ENCODE results near the gene ZC2HC1C. TPM values are rescaled to one million over a fixed set of nuclear protein-coding genes. Genes with fewer than 3 reads are reported as not detected.

Gene ZC2HC1C
- total RNA-seq, 1 experiment from 2014 or later: 5.2 TPM

GRCh38 chr14:75063491-75064204 lies 5.8 kb upstream of the ZC2HC1C start, which contains the start of gene ACYP1:
Gene ACYP1, minus strand, starts transcription at chr14:75064024. Its CDS starts 471 bp downstream, at chr14:75063553.
- no TSS peak for BruUV-seq (replicated peaks)
- intact Hi-C loops (cut with micrococcal nuclease; ENCODE audit: unreplicated experiment) (no loop called here), in situ Hi-C loops (cut with HindIII; ENCODE audit: low pct_unique_long_range_greater_than_20kb, low sequenced_read_pairs) (no loop called here)
- ChIA-PET POLR2A (interaction anchor here (0.6 to 0.7 kb wide), 3 partner anchors 156 to 441 kb away, joined by 3 to 10 read pairs (median 3); no protein-coding TSS in a partner anchor), CTCF (no interaction called here)
- Histone ChIP-seq H3K27me3 (ENCODE audit: control insufficient read depth, insufficient read depth, low read length) (no peaks in the 10 kb centered on the region), H3K36me3 (ENCODE audit: control insufficient read depth, insufficient read depth, low read length) (peaks cover 2% of the 10 kb centered on the region), H3K4me3 (ENCODE audit: low read depth in 2 of 2, low read length in 2 of 2) (peak within 1 kb of the TSS; percentile 85), H3K9me3 (ENCODE audit: control insufficient read depth, insufficient read depth, low read depth, low read length) (no peaks in the 10 kb centered on the region), H3K27ac (ENCODE audit: low read length) (peak within 1 kb of the TSS; percentile 92), H3K4me1 (ENCODE audit: control insufficient read depth, insufficient read depth, low read length) (peaks cover 12% of the 10 kb centered on the region)
- ATAC-seq (peak; percentile 98), DNase-seq (ENCODE audit: low read depth, low spot score) (no peak)
- TF ChIP-seq TCF7L2 (IDR thresholded peaks at IDR 0.05; ENCODE audit: low read depth, low read length) (no peak), CTCF (IDR thresholded peaks at IDR 0.05) (no peak), SIN3A (IDR thresholded peaks at IDR 0.05; ENCODE audit: borderline replicate concordance, insufficient read depth, low read depth, low read length) (0 out of 2 replicates have a peak, but pooled peaks have one; percentile 65), POLR2AphosphoS5 (IDR thresholded peaks at IDR 0.05; ENCODE audit: low read depth, low read length) (peak; percentile 76)
- TF ChIP-seq, protein P1, sequence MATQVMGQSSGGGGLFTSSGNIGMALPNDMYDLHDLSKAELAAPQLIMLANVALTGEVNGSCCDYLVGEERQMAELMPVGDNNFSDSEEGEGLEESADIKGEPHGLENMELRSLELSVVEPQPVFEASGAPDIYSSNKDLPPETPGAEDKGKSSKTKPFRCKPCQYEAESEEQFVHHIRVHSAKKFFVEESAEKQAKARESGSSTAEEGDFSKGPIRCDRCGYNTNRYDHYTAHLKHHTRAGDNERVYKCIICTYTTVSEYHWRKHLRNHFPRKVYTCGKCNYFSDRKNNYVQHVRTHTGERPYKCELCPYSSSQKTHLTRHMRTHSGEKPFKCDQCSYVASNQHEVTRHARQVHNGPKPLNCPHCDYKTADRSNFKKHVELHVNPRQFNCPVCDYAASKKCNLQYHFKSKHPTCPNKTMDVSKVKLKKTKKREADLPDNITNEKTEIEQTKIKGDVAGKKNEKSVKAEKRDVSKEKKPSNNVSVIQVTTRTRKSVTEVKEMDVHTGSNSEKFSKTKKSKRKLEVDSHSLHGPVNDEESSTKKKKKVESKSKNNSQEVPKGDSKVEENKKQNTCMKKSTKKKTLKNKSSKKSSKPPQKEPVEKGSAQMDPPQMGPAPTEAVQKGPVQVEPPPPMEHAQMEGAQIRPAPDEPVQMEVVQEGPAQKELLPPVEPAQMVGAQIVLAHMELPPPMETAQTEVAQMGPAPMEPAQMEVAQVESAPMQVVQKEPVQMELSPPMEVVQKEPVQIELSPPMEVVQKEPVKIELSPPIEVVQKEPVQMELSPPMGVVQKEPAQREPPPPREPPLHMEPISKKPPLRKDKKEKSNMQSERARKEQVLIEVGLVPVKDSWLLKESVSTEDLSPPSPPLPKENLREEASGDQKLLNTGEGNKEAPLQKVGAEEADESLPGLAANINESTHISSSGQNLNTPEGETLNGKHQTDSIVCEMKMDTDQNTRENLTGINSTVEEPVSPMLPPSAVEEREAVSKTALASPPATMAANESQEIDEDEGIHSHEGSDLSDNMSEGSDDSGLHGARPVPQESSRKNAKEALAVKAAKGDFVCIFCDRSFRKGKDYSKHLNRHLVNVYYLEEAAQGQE (IDR thresholded peaks at IDR 0.05; ENCODE audit: insufficient read depth in 1 of 2, low read depth in 2 of 2, low read length in 1 of 2): 0 out of 4 replicates have a peak, but pooled peaks of 1 of the 2 experiments have one; percentile 36

GRCh38 chr14:75064205-75064567 lies 5.3 kb upstream of the ZC2HC1C start:
- BruUV-seq (replicated peaks): no TSS peak
- H3K9me3 ChIP-seq (ENCODE audit: control insufficient read depth, insufficient read depth, low read depth, low read length): no peaks in the 10 kb centered on the region
- peak overlapping the region; percentile 73 for H3K27ac ChIP-seq (ENCODE audit: low read length)
- DNase-seq (ENCODE audit: low read depth, low spot score): no peak
- ATAC-seq: peak; percentile 28; the same call in 1 of the 2 replicates
- no peak for TF ChIP-seq POLR2AphosphoS5 (IDR thresholded peaks at IDR 0.05; ENCODE audit: low read depth, low read length)
- TF ChIP-seq, protein P1 (IDR thresholded peaks at IDR 0.05; ENCODE audit: insufficient read depth in 1 of 2, low read depth in 2 of 2, low read length in 1 of 2): no peak
- TF ChIP-seq CTCF (IDR thresholded peaks at IDR 0.05): no peak
- TF ChIP-seq TCF7L2 (IDR thresholded peaks at IDR 0.05; ENCODE audit: low read depth, low read length): no peak
- no peak for TF ChIP-seq SIN3A (IDR thresholded peaks at IDR 0.05; ENCODE audit: borderline replicate concordance, insufficient read depth, low read depth, low read length)
- ChIA-PET POLR2A (interaction anchor here (0.6 to 0.7 kb wide), 3 partner anchors 156 to 441 kb away, joined by 3 to 10 read pairs (median 3); no protein-coding TSS in a partner anchor), CTCF (no interaction called here)
- H3K36me3 ChIP-seq (ENCODE audit: control insufficient read depth, insufficient read depth, low read length): peaks cover 2% of the 10 kb centered on the region
- no peaks in the 10 kb centered on the region for H3K27me3 ChIP-seq (ENCODE audit: control insufficient read depth, insufficient read depth, low read length)
- peak overlapping the region; percentile 85 for H3K4me3 ChIP-seq (ENCODE audit: low read depth in 2 of 2, low read length in 2 of 2)
- H3K4me1 ChIP-seq (ENCODE audit: control insufficient read depth, insufficient read depth, low read length): peaks cover 12% of the 10 kb centered on the region
- in situ Hi-C loops (cut with HindIII; ENCODE audit: low pct_unique_long_range_greater_than_20kb, low sequenced_read_pairs) (no loop called here), intact Hi-C loops (cut with micrococcal nuclease; ENCODE audit: unreplicated experiment) (no loop called here)

Measured in Panc1 (cell line).